ENCODE measurements around the gene SETBP1.

Gene SETBP1

DNA sequence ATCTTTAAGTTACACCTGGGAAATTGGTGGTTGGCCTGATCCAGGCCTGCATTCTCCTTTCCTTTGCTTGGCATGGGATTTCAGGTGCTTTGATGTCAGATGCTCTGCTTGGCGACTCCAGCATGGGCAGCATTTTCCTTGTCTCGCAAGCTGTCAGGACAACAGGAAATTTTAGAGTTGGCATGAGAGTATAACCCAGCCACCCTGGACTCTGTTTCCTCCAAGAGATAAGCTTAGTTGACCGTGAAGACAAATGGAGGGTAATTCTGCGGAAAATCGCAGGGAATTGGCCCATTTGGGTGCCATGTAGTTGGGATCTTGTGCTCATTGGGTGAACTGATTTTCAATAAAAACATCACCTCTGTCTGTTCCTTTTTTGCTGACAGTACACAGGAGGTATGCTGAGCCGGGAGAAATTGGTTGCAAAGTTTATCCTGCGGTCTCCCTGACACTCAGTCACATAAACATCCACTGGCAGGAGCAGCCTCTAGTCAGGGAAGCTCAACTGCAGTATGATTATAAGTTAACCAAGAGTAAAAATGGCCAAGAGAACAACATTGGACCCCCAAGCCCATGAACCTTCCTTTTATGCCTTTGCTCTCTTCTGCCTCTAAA, 409.9 kb downstream of the SETBP1 start:
- DNase-seq = no peak

DNA sequence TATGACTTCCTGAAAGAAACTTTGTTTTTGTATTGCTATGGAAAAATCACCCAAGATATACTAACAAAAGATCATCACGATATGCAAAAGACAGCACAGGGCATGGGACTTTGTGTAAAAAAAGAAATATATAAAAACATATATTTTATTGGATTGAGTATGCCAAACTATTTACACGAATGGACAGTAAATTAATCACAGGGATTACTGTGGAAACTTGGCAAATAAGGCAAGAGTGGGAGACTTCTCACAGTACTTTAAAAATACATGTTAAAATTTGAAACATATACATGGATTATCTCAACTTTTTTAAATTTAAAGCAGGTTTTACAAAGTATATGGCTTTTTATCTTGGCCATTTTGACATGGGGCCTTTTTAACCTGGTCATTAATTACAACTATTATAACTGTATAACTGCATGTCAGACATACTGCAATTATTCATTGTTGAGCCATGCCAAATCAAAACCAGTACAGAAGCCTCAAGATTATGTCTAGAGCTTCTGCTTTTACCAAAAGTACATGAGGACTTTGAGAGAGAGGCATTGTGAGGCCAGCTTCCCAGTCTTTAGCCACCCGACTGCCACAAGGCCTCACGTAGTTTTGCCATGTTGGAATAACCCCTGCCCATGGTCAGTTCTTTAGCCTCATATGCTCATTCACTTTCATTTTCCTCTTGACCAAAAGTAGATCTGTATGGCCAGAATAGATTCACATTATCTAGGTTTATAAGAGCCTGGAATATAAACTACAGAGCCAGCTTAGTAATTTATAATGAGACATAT, 419.8 kb downstream of the SETBP1 start:
- no peak for DNase-seq

DNA sequence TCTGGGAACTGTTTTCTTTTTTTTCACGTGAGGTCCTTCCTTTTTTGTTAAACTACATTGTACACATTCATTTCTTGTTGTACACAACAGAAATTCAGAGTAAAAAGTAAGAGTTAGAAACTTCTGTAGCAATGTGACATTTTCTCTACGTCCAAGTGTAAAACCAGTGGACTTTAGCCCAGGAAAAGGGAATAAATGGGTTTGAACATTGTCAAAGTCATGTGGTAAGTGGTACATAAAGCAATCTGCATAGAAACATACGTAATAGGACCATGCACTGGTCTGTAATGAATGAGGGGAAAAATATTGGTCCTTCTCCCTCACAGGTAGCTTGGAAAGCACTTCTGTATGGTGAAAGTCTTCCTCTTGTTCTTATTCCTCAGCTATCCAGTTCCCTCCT, 421.4 kb downstream of the SETBP1 start:
- DNase-seq = no peak

DNA sequence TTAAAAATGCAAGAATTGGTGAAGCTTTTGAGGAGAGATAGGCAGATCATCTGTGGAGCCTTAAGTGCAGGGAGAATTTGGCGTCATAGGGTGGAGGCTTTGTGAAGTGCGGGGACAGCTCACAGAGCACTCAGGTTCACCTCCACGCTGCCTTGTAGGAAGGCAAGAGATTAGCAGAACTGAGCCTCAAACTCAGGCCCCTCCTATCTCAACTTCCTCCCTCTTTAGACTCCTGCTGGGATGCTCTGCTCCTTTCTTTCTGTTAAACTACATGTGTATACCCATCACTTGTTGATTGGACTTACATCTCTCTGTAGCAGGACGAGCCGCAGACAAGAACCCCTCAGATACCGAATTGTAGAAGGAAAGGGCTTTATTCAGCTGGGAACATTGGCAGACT, 422.2 kb downstream of the SETBP1 start:
- DNase-seq = no peak

DNA sequence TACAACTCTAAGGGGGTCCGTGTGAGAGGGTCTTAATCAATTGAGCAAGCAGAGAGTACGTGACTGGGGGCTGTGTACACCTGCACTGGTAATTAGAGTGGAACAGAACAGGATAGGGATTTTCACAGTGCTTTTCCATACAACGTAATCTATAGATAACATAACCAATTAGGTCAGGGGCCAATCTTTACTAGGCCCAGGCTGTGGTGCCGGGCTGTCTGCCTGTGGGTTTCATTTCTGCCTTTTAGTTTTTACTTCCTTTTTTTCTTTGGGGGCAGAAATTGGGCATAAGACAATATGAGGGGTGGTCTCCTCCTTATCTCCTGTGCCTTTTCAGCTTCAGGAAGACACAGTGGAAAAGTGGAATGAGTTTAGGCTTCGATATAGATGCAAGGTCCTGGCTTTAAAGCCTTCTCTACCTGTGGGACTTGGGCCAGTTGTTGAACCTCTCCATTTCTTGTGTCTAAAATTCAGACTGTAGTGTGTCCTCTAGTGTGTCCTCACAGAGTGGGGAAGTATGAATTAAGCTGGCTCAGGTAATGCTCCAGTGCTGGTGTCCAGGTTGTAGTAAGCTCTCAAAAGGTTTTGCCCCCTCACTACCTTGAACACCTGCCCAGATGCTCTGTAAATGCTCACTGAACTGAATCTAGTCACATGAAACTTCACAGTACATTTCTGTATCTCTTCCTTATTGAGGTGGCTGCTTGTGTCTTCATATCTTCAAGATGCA, 422.8 kb downstream of the SETBP1 start:
- no peak for DNase-seq

DNA sequence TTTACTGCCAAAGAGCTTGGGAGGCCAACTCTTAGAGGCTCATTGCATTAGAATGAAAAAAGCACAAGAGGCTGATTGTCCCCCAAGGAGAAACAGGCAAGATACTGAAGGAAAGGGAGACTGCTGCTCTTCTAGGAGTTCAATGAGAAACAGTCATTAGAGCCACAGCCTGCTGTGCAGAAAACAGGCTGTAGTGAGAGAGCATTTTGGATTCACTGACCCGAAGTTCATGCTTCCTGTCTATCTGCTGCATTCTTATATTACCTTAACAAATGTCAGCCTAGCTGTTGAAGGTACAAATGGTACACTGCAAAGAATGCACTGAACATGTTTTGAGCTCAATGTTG, 423.3 kb downstream of the SETBP1 start:
- no peak for DNase-seq

DNA sequence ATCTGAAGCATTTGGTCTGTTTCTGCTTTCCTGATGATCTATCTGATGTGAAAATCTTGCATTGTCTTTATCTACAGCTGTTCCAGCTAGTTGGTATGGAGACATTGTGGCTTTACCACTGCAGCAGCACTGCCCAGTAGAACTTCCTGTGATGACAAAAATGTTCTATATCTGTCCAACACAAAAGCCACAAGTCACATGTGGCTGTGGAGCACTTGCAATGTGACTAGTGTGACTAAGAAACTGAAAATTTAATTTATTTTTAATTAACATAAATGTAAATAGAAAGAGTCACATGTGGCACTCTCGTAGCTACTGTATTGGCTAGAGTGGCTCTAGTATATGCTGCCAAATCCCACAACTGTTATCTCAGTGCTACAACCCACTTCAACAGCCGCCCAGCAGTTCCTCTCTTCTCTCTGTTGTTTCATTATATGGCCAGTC, 425.7 kb downstream of the SETBP1 start:
- no peak for DNase-seq

DNA sequence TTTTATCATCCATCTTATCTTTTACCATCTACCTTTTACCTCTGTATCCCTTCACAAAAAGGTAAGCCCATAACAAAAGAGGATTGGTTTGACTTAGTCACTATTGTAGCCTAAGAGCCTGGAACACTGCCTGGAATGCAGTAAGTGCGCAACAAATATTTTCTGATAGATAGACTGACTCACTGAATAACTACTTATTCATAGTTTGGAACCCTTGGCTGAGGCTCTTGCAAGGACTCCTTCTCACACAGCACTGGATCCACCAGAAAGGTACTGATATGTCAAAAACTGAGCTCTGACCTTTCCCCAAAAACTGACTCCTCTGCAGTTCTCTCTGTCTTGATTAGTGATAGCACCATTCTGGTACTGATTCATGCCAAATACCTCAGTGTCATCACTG, 426.7 kb downstream of the SETBP1 start:
- DNase-seq = no peak

DNA sequence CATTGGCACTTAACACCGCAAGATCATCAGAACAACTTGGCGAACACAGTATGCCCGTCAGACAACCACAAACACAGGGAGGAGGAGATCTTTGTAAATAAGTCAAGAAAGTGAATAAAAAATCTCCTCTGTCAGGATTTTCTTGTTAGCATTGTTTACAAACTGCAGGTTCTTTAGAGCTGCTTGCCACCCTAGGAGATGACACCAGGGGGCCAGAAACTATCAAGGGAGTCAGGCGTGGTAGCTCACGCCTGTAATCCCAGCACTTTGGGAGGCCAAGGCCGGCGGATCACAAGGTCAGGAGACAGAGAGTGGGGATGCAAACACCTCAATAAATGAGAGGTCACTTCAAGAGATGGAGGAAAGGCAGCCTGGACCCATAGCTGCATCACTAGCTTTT, 428.1 kb downstream of the SETBP1 start:
- DNase-seq = no peak

DNA sequence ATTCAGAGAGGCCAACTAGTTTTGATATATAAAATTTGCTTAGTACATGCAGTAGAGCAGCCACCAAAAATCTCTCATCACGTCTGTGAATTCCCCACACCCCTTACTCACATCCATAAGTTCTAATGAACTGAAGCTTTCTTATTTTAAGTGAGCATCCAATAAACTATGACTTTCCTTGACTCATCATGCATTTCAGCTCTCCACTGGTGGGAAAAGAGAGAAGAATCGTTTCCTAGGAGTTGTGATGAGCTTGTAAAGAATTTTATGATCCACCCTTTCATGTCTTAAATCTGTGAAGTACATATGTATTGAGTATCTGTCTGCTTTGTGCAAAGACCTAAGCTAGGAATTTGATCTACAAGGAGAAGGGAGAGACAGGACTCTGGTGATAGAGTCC, 428.6 kb downstream of the SETBP1 start:
- no peak for DNase-seq

DNA sequence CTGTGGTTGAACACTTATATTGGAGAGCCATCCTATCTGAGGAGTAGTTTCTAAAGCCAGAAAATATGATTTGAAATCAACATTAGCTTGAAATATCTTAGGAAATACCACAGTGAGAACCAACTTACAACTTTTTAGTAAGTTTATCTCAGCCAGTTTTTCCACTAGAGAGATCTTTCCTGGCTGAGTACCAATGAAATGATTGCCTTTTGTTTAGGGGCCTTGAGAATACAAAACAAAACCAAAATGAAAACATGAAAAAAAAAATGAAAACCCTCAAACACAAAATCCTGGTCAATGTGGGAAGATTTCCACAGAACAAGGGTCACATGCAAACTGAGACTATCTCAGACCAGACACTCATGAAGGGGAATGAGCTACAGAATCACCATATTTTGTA, 429.0 kb downstream of the SETBP1 start:
- no peak for DNase-seq

DNA sequence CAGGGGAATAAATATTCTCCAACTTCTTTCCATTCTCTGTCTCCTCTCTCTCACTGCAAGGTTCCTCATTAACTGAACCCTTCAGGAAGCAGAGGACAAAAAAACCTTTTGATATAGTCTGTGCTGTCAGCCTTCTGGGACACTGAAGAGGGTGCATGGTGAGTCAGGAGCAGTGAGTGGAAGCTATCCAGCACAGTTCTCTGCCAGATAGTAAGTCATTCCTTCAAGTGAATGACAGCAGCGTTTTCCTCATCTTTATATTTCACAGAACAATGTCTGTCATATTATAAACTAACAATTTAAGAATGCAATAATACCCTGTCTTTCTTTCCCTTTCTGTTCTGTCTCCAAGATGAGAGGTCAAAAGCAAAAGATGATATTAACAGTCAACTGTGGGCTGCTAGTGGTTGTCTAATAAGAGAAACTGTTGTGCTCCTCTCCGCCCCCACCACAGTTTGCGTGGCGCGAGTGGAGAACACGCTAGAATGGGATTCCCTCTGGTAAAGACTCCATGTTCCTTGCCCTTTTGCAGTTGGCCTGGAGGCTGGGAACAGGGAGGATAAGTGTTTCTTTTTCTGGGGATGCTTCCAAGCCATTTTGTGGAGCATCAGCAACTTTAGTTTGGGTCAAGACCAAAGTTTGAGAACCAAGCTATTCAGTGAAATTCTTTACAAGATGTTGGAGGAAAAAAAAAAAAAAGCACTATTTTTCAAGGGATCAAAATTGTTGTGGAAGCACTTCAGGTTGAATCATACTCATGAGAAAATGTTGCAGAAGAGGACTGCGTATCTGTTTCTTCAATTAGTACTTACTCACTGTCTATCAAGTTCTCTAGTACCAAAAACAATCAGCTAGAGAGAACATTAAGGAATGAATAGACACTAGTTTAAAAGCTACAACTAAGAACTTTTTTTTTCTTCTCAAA, 430.2 kb downstream of the SETBP1 start:
- no peak for DNase-seq

DNA sequence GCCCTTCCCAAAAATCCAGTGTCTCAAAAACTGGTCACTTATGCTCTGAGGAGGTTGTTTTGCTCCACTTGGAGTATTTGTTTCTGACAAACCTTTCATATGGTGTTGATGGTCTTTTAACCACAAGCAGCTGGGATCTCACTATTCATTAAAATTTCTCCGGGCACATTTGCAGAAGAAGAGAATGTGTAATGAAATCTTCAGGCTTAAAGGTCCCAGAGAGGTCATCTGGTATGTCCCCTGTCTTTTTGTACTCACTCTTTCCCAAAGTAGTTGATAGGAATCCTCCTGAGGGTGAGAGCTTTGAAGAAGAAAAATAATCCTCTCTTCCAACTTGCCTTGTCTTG, 430.8 kb downstream of the SETBP1 start:
- no peak for DNase-seq

DNA sequence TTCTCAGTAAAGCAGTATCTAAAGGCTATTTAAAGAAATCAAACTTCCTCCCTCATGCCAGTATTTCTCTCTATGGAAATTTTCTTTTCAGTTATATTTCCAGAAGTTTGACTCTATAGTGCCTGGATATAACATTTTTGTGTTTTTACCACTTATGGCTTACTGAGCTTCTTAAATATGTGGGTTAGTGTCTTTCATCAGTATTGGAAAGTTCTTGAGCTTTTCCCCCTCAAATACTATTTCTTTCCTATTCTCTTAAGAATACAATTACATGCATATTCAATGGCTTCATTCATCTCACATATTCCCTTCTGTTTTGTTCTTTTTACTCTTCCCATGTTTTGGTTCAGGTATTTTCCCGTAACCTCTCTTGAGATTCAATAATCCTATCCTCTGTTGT, 432.0 kb downstream of the SETBP1 start:
- no peak for DNase-seq

DNA sequence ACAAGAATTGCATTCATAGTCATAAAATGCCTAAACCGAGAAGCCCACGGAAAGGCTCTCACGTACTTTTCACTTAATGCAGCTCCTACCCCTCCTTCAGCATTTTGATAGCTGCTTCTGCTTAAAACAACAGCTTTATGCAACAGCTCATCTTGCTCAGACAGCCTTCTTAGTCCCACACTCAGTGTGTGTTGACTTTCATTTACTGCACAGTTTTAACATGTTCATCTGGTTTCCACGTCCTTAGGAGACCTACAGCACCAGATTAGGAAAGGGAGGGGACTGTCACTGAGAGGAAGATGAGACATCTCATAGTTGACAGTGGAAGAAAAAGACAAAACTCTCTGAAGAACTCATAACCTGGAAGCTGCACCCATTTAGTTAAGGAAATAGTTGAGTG, 435.4 kb downstream of the SETBP1 start:
- DNase-seq = no peak
